Osteocyte (in vitro differentiated cells): ENCODE results near the gene NEAT1. TPM values are rescaled to one million over a fixed set of nuclear protein-coding genes. Genes with fewer than 3 reads are reported as not detected.
"Not testable (repeated sequence)": the region's sequence is repeated elsewhere in the genome, so short reads cannot be mapped to it uniquely, and the experiment has no call there.

ENCODE experiments used
- DNase-seq: peaks from one replicate; pipeline ENCODE4 v3.0.0; 2021; ENCODE audit warnings: mixed read lengths; ENCODE audit not compliant: unreplicated experiment; ENCODE audit errors: extremely low spot score
- H3K27ac Mint-ChIP-seq: one replicate; pipeline ENCODE4 v1.8.0; 2021; ENCODE audit warnings: mild to moderate bottlenecking, mixed read lengths; ENCODE audit not compliant: unreplicated experiment
- H3K27me3 Mint-ChIP-seq: one replicate; pipeline ENCODE4 v1.8.0; 2021; ENCODE audit warnings: mixed read lengths; ENCODE audit not compliant: unreplicated experiment
- H3K36me3 Mint-ChIP-seq: one replicate; pipeline ENCODE4 v1.8.0; 2021; ENCODE audit warnings: mixed read lengths; ENCODE audit not compliant: unreplicated experiment
- H3K4me1 Mint-ChIP-seq: one replicate; pipeline ENCODE4 v1.8.0; 2021; ENCODE audit warnings: mixed read lengths; ENCODE audit not compliant: unreplicated experiment
- H3K4me3 Mint-ChIP-seq: one replicate; pipeline ENCODE4 v1.8.0; 2021; ENCODE audit warnings: mild to moderate bottlenecking, moderate library complexity, mixed read lengths; ENCODE audit not compliant: unreplicated experiment
- H3K9me3 Mint-ChIP-seq: one replicate; pipeline ENCODE4 v1.8.0; 2021; ENCODE audit warnings: mixed read lengths; ENCODE audit not compliant: unreplicated experiment
- CTCF ChIP-seq: fragments of 200-600 bp; sonication (generic); IDR thresholded peaks from 2 replicates; pipeline ENCODE4 v1.5.0; 2021; ENCODE audit warnings: antibody characterized with exemption, mild to moderate bottlenecking, moderate library complexity
- total RNA-seq: library from RNA; stranded (reverse); gene quantifications from 2 replicates; pipeline ENCODE4 v1.2.1, GENCODE V29; 2021

Gene NEAT1
- total RNA-seq, 1 donor from 2014 or later: 534 TPM

GRCh38 chr11:65446446-65447277 lies 24.1 kb downstream of the NEAT1 start:
- Mint-ChIP-seq H3K27ac (peak overlapping the region; percentile 72), H3K4me3 (no peak overlapping the region), H3K27me3 (no peaks in the 10 kb centered on the region), H3K9me3 (no peaks in the 10 kb centered on the region), H3K4me1 (peaks cover 46% of the 10 kb centered on the region), H3K36me3 (peaks cover 28% of the 10 kb centered on the region)
- no peak for DNase-seq
- TF ChIP-seq CTCF: no peak

DNA sequence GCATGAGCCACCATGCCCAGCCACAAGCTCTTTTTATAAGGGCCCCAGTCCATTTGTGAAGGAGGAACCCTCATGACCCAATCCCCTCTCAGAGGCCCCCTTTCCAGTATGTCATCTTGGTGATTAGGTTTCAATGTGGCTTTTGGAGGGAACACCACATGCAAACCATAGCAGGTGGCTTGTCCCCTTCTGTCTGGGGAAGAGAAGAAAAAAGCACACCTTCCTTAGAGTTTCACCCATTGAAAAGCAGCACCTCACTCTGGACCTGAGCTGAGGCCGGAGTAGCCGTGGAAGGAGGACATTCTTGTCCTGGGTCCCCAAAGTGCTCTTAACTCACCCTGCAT lies 25.4 kb downstream of the NEAT1 start:
- TF ChIP-seq CTCF: no peak
- Mint-ChIP-seq H3K4me1 (peaks cover 44% of the 10 kb centered on the region), H3K27ac (peak overlapping the region; percentile 44), H3K36me3 (peaks cover 21% of the 10 kb centered on the region), H3K9me3 (no peaks in the 10 kb centered on the region), H3K4me3 (no peak overlapping the region), H3K27me3 (no peaks in the 10 kb centered on the region)
- DNase-seq: no peak

DNA sequence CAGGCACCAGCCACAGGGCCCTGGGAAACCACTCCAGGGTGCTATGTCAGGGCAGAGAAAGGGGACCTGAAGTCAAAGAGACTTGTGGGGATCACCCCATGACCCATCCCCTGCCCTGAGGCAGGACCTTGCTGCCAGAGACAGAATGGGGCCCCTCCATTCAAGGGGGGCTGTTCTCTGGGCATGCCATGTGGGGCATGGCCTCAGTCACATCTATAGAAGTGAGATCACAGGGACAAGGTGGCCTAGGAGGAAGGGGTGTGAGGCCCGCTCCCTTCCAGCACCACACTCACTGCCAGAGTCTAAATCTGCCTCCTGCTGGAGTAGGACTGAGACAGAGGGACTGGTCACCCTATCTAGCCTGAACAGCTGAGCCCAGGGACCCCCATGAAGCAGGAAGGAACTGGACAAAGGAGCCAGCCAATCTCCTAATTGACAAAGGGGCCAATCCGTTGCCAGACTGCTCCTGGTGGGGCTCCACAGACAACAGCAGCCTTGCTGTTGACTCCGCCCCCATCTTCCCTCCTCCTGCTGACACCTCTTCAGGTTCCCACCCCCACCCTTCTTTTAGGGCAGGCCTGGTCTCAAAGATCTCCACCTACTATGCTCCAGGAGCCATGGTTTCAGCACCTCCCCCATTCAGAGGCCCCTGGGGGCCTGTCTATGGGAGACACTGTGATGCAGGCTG lies 26.0 kb downstream of the NEAT1 start:
- H3K27me3 Mint-ChIP-seq: no peaks in the 10 kb centered on the region
- peaks cover 44% of the 10 kb centered on the region for H3K4me1 Mint-ChIP-seq
- no peak for TF ChIP-seq CTCF
- peaks cover 17% of the 10 kb centered on the region for H3K36me3 Mint-ChIP-seq
- peak overlapping the region; percentile 44 for H3K27ac Mint-ChIP-seq
- no peak for DNase-seq
- no peak overlapping the region for H3K4me3 Mint-ChIP-seq
- no peaks in the 10 kb centered on the region for H3K9me3 Mint-ChIP-seq

GRCh38 chr11:65451301-65451700 lies 28.7 kb downstream of the NEAT1 start:
- not testable (repeated sequence) for DNase-seq, H3K9me3 Mint-ChIP-seq, H3K4me3 Mint-ChIP-seq, H3K27me3 Mint-ChIP-seq, H3K36me3 Mint-ChIP-seq, H3K27ac Mint-ChIP-seq
- peaks cover 47% of the 10 kb centered on the region for H3K4me1 Mint-ChIP-seq

GRCh38 chr11:65452259-65452658 lies 29.7 kb downstream of the NEAT1 start:
- not testable (repeated sequence) for DNase-seq, H3K9me3 Mint-ChIP-seq, H3K36me3 Mint-ChIP-seq, H3K4me3 Mint-ChIP-seq, H3K27me3 Mint-ChIP-seq
- Mint-ChIP-seq H3K4me1 (peaks cover 42% of the 10 kb centered on the region), H3K27ac (peak overlapping the region; percentile 96)

GRCh38 chr11:65452806-65453490 lies 30.4 kb downstream of the NEAT1 start:
- Mint-ChIP-seq H3K4me1 (peaks cover 39% of the 10 kb centered on the region), H3K36me3 (peaks cover 2% of the 10 kb centered on the region)
- no peak for DNase-seq

More at GRCh38 chr11:65452806-65453490, 30.4 kb downstream of the NEAT1 start:
- Mint-ChIP-seq H3K9me3 (no peaks in the 10 kb centered on the region), H3K4me3 (peak overlapping the region; percentile 35), H3K27me3 (no peaks in the 10 kb centered on the region), H3K27ac (peak overlapping the region; percentile 96)
- no peak for TF ChIP-seq CTCF
